ENCODE data around the gene ITPRID2. TPM values are rescaled to one million over a fixed set of nuclear protein-coding genes. Genes with fewer than 3 reads are reported as not detected.

The ITPRID2 gene
- total and polyA plus RNA-seq, 4 donors, result 59.5 to 167 (median 112) TPM

DNA sequence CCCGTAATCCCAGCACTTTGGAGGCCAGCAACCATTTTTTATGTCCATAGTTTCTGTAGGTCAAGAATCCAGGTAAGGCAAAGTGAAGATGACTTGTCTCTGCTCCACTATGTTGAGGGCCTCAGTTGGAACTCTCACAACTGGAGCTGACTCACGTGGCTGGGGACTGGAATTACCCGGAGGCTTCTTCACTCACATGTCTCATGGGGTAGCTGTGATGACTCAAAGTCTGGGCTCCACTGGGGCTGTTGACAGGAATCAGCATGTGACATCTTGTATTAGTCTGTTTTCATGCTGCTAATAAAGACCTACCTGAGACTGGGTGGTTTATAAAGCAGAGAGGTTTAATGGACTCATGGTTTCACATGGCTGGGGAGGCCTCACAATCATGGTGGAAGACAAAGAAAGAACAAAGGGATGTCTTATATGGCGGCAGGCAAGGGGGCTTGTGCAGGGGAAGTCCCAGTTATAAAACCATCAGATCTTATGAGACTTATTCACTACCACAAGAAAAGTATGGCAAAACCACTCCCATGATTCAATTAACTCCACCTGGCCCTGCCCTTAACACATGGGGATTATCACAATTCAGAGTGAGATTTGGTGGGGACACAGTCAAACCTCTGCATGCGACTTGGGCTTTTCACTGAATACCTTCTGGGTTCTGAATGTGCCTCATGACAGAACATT lies 86.3 kb downstream of the ITPRID2 start:
- Histone ChIP-seq H3K9me3 (ENCODE audit: control insufficient read depth in 4 of 4, insufficient read depth in 3 of 4, low read length in 3 of 4) (no peaks in the 10 kb centered on the region), H3K27ac (ENCODE audit: low read depth in 1 of 2, low read length in 1 of 2) (no peak overlapping the region), H3K9ac (ENCODE audit: insufficient read depth in 1 of 2, low read length in 2 of 2) (no peak overlapping the region), H3K36me3 (ENCODE audit: control insufficient read depth in 4 of 4, insufficient read depth in 4 of 4, low read length in 4 of 4) (no peaks in the 10 kb centered on the region), H3K4me1 (ENCODE audit: control insufficient read depth in 5 of 5, insufficient read depth in 5 of 5, low read length in 5 of 5) (no peaks in the 10 kb centered on the region), H3K4me3 (no peak overlapping the region), H3K27me3 (ENCODE audit: control insufficient read depth in 3 of 3, insufficient read depth in 3 of 3, low read length in 2 of 3) (no peaks in the 10 kb centered on the region)
- DNase-seq (no peak), ATAC-seq (ENCODE audit: insufficient read depth, low FRiP score) (no peak)
- TF ChIP-seq CTCF (IDR thresholded peaks at IDR 0.05; ENCODE audit: control extremely low read depth, extremely low read depth), result no peak
- WGBS, 2 donors, result 89 to 91% methylated on average over 5 of the region's 5 CpGs

DNA sequence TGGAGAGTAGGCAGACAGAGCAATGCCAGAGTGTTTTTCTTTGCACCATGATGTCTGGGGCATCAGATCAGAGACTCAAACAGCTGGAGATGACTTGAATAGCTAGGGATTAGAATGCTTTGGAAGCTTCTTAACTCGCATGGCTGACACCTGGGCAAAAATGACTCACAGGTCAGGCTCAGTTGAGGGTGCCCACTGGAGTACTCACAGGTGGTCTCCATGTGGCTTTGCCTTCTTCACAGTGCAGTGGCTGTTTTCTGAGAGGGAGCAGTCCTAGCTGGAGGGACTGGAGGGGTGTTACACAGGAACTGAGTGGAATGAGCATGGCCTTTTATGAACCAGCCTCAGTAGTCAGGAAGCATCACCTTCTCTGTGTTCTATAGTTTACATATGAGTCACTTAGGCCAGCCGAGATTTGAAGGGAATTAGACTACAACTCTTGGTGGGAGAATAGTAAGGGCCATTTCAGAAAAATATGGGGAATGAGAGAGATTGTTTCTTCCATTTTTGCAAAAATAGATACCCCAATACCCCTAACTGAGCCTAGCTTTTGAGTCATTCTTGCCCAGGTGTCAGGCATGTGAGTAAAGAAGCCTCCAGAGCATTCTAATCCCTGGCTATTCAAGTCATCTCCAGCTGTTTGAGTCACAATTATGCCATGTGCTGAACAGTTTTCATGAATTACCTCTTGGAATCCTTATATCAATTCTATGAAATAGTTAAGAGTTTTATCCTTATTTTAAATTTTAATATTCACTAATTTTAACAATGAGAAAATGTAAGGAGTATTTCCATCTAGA lies 87.0 kb downstream of the ITPRID2 start:
- no peak for TF ChIP-seq CTCF (IDR thresholded peaks at IDR 0.05; ENCODE audit: control extremely low read depth, extremely low read depth)
- 84 to 93% methylated on average over 2 of the region's 2 CpGs for WGBS, 2 donors
- Histone ChIP-seq H3K9ac (ENCODE audit: insufficient read depth in 1 of 2, low read length in 2 of 2) (no peak overlapping the region), H3K9me3 (ENCODE audit: control insufficient read depth in 4 of 4, insufficient read depth in 3 of 4, low read length in 3 of 4) (no peaks in the 10 kb centered on the region), H3K4me3 (no peak overlapping the region), H3K4me1 (ENCODE audit: control insufficient read depth in 5 of 5, insufficient read depth in 5 of 5, low read length in 5 of 5) (no peaks in the 10 kb centered on the region), H3K36me3 (ENCODE audit: control insufficient read depth in 4 of 4, insufficient read depth in 4 of 4, low read length in 4 of 4) (no peaks in the 10 kb centered on the region), H3K27me3 (ENCODE audit: control insufficient read depth in 3 of 3, insufficient read depth in 3 of 3, low read length in 2 of 3) (no peaks in the 10 kb centered on the region), H3K27ac (ENCODE audit: low read depth in 1 of 2, low read length in 1 of 2) (no peak overlapping the region)
- no peak for ATAC-seq (ENCODE audit: insufficient read depth, low FRiP score)
- DNase-seq, result no peak

Other genes with a start within 250 kb of the ITPRID2 start
- gene CERKL, start 234.6 kb upstream of the ITPRID2 start, total RNA-seq, result 10 to 100 TPM in 1 of 2 donors, 1 to 10 TPM in 1; 3.3 to 12.0 TPM
- 1 to 10 TPM; 1.3 to 1.8 TPM for gene CERKL, start 234.6 kb upstream of the ITPRID2 start, polyA plus RNA-seq
- under 1 TPM in 1 of 2 donors, not detected in 1; 0.82 TPM for gene NEUROD1, start 211.2 kb upstream of the ITPRID2 start, total RNA-seq
- gene NEUROD1, start 211.2 kb upstream of the ITPRID2 start, polyA plus RNA-seq, result not detected
- 1 to 10 TPM; 3.9 to 5.2 TPM for gene PPP1R1C, start 94.1 kb downstream of the ITPRID2 start, total RNA-seq
- gene PPP1R1C, start 94.1 kb downstream of the ITPRID2 start, polyA plus RNA-seq, result 1 to 10 TPM; 1.2 to 6.3 TPM

All from lung (tissue), 12 donors.